Stomach (tissue), 4 donors: Measurements from ENCODE around the gene SENP1.

ENCODE experiments used
- POLR2A ChIP-seq, 4 donors: fragments of 450-650 bp; IDR thresholded peaks; one replicate each; pipeline ENCODE4 v1.6.1; 2016; ENCODE audit warnings: antibody characterized with exemption in 4 of 4, control low read depth in 2 of 4, mild to moderate bottlenecking in 1 of 4, moderate library complexity in 1 of 4
- POLR2AphosphoS5 ChIP-seq, 3 donors: sonication (generic); formaldehyde crosslinking; IDR thresholded peaks; one replicate each; pipeline ENCODE4 v1.6.1; 2016; ENCODE audit warnings: antibody characterized with exemption in 3 of 3
- TF ChIP-seq, protein P1 (sequence below), 7 experiments: fragments of 450-650 bp in 4 of 7; fragments of 200-600 bp in 3 of 7; sonication (generic) in 3 of 7; IDR thresholded peaks; one replicate each; pipeline ENCODE4 v1.5.1; 2016 to 2019; ENCODE audit warnings: antibody characterized with exemption in 7 of 7, control low read depth in 2 of 7, mild to moderate bottlenecking in 1 of 7

DNA sequence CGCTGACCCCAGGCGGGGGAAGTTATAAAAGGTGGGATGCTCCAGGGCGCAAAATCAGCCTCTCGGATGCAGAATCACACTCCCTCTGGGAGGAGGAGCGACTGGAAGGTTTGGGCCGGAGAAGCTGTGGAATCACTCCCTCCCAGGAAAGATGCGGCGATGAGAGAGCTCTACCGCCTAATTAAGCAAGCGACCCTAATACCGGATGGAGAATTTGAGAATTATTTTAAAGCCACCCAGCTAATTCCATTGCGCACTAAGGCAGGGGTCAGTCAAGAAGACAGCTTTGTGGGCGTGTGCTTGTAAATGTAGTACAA is 103.5 kb downstream of the SENP1 start:
- TF ChIP-seq, protein P1, sequence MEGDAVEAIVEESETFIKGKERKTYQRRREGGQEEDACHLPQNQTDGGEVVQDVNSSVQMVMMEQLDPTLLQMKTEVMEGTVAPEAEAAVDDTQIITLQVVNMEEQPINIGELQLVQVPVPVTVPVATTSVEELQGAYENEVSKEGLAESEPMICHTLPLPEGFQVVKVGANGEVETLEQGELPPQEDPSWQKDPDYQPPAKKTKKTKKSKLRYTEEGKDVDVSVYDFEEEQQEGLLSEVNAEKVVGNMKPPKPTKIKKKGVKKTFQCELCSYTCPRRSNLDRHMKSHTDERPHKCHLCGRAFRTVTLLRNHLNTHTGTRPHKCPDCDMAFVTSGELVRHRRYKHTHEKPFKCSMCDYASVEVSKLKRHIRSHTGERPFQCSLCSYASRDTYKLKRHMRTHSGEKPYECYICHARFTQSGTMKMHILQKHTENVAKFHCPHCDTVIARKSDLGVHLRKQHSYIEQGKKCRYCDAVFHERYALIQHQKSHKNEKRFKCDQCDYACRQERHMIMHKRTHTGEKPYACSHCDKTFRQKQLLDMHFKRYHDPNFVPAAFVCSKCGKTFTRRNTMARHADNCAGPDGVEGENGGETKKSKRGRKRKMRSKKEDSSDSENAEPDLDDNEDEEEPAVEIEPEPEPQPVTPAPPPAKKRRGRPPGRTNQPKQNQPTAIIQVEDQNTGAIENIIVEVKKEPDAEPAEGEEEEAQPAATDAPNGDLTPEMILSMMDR (IDR thresholded peaks at IDR 0.05): no peak
- no peak for TF ChIP-seq POLR2A (IDR thresholded peaks at IDR 0.05)
- TF ChIP-seq POLR2AphosphoS5 (IDR thresholded peaks at IDR 0.05): no peak
